Suprapubic skin (tissue), 3 donors: ENCODE measurements around the gene SPRY4.

Experiments used
- CTCF ChIP-seq, 2 donors: fragments of 200-600 bp in 1 of 2; fragments of 450-650 bp in 1 of 2; sonication (generic) in 1 of 2; IDR thresholded peaks; one replicate each; pipeline ENCODE4 v1.5.1; 2016 to 2019; ENCODE audit warnings: antibody characterized with exemption in 2 of 2, mild to moderate bottlenecking in 1 of 2, moderate library complexity in 1 of 2
- EP300 ChIP-seq: sonication (generic); formaldehyde crosslinking; IDR thresholded peaks from one replicate; pipeline ENCODE4 v1.6.1; 2017; ENCODE audit warnings: antibody characterized with exemption

GRCh38 chr5:142313275-142313674 lies 11.5 kb downstream of the SPRY4 start:
- TF ChIP-seq CTCF (IDR thresholded peaks at IDR 0.05), result no peak
- no peak for TF ChIP-seq EP300
